ENCODE data around the gene B3GNT4. TPM values are rescaled to one million over a fixed set of nuclear protein-coding genes. Genes with fewer than 3 reads are reported as not detected.
"Not testable (repeated sequence)": the region's sequence is repeated elsewhere in the genome, so short reads cannot be mapped to it uniquely, and the experiment has no call there.

Gene B3GNT4
- polyA plus RNA-seq, 4 donors: 2.2 to 3.8 (median 3.2) TPM

GRCh38 chr12:122185494-122186082, 17.9 kb upstream of the B3GNT4 start:
- DNase-seq (ENCODE audit: low read depth in 4 of 4, low spot score in 3 of 4): no peak

DNA sequence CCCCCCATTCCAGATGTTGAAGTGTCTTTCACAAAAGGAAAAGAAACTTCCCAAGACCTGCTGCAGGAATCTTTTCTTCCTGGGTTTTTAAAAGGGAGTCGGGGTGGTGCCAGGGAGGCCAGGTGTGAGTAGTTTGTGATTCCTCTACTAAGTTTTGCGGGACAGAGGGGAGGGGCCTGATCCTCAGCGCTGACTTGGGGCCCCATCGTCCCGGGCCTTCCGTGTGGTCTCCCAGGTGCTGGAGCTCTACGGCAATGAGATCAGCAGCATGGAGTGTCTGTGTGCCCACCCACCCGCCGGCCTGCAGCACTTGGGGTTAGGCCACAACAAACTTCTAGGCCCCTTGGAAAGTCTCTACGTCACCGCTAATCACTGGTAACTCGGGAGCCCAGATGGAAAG, 16.0 kb upstream of the B3GNT4 start:
- no peak for DNase-seq (ENCODE audit: low read depth in 4 of 4, low spot score in 3 of 4)

- no peak for DNase-seq (ENCODE audit: low read depth in 4 of 4, low spot score in 3 of 4)
Measured at GRCh38 chr12:122189626-122190475, 13.7 kb upstream of the B3GNT4 start.

GRCh38 chr12:122190842-122191668, 12.5 kb upstream of the B3GNT4 start:
- peak in 1 of 4 donors; percentile 25 for DNase-seq (ENCODE audit: low read depth in 4 of 4, low spot score in 3 of 4)

- DNase-seq (ENCODE audit: low read depth in 4 of 4, low spot score in 3 of 4): no peak
Measured at GRCh38 chr12:122192441-122192840, 11.1 kb upstream of the B3GNT4 start.

GRCh38 chr12:122194804-122195203, 8.7 kb upstream of the B3GNT4 start:
- no peak for DNase-seq (ENCODE audit: low read depth in 4 of 4, low spot score in 3 of 4)

GRCh38 chr12:122195405-122195804, 8.1 kb upstream of the B3GNT4 start:
- DNase-seq (ENCODE audit: low read depth in 4 of 4, low spot score in 3 of 4): no peak

DNA sequence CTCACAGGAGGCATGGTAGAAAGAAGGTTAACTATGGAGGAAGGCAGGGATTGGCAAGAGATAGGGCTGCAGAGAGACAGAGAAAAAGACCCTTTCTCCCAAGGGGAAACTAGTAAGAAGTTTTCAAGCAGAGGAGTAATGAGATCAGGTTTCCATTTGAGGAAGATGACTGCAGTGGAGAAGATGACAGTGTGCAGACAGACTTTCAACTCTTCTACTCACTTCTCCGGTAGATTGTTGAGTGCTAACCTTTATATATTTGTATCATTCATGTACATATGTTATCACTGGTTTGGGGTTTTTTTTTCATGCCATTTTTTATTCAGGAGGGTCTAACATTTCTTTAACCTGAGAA, 5.9 kb upstream of the B3GNT4 start:
- no peak for DNase-seq (ENCODE audit: low read depth in 4 of 4, low spot score in 3 of 4)

GRCh38 chr12:122199484-122200355, 3.8 kb upstream of the B3GNT4 start:
- DNase-seq (ENCODE audit: low read depth in 4 of 4, low spot score in 3 of 4): no peak

GRCh38 chr12:122200541-122201175, 2.9 kb upstream of the B3GNT4 start:
- DNase-seq (ENCODE audit: low read depth in 4 of 4, low spot score in 3 of 4): no peak

DNA sequence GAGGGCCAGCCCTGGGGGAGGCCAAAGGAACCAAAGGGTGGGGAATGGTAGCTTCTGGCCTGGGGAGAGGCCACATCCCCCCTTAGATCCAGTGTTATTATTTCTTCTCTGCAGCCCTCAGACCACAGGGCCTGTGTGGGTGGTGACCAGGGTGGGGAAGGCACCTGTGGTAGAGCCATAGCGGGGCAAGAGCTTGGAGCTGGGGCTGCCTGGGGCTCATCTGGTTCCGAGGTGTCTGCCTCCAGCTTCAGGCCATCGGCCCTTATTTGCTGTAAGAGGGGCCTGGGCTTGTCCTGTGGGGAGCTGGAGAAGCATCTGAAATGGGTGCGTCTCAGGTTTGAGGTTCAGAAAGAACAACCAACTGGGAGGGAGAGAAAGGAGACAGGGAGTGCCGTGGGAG, 2.1 kb upstream of the B3GNT4 start:
- DNase-seq (ENCODE audit: low read depth in 4 of 4, low spot score in 3 of 4): no peak

GRCh38 chr12:122202017-122202416, 1.5 kb upstream of the B3GNT4 start:
- DNase-seq (ENCODE audit: low read depth in 4 of 4, low spot score in 3 of 4): no peak

DNA sequence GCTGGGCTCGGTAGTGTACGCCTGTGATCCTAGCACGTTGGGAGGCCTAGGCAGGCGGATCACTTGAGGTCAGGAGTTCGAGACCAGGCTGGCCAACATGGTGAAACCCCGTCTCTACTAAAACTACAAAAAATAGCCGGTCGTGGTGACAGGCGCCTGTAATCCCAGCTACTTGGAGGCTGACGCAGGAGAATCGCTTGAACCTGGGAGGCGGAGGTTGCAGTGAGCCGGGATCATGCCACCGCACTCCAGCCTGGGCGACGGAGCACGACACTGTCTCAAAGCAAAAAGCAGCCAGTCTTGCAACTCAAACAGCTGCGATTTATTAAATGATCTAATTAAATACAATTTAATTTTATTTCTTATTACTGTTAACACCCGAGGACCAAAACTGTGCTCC, 698 bp upstream of the B3GNT4 start:
- DNase-seq (ENCODE audit: low read depth in 4 of 4, low spot score in 3 of 4): not testable (repeated sequence)

DNA sequence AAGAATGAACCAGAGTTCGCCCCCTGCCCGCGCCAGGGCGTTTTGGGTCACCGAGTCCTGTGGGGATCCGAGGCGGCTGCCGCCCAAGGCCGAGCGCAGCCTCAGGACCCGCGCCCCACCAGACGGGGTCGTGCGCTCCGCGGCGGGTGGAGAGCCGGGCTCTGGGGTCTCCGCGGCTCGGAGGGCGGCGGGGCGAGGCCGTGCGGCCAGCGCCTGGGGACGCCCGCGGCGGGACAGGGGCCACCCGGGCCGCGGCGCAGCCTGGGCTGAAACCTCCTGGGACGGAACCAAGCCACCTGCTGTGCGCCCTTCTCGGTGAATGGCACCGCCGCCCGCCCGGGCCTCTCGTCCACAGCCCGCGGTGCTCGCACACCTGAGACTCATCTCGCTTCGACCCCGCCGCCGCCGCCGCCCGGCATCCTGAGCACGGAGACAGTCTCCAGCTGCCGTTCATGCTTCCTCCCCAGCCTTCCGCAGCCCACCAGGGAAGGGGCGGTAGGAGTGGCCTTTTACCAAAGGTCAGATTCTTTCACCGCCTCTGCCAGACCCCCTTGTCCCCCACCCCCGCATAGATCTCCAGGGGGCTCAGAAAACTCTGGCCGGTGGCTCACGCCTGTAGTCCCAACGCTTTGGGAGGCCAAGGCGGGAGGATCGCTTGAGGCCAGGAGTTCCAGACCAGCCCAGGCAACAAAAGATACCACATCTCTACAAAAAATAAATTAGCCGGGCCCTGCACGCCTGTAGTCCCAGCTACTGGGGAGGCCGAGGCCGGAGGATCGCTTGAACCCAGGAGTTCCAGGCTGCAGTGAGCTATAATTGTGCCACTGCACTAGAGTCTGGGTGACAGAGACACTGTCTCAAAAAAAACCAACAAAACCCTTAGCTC, 901 bp downstream of the B3GNT4 start:
- no peak for DNase-seq (ENCODE audit: low read depth in 4 of 4, low spot score in 3 of 4)

DNA sequence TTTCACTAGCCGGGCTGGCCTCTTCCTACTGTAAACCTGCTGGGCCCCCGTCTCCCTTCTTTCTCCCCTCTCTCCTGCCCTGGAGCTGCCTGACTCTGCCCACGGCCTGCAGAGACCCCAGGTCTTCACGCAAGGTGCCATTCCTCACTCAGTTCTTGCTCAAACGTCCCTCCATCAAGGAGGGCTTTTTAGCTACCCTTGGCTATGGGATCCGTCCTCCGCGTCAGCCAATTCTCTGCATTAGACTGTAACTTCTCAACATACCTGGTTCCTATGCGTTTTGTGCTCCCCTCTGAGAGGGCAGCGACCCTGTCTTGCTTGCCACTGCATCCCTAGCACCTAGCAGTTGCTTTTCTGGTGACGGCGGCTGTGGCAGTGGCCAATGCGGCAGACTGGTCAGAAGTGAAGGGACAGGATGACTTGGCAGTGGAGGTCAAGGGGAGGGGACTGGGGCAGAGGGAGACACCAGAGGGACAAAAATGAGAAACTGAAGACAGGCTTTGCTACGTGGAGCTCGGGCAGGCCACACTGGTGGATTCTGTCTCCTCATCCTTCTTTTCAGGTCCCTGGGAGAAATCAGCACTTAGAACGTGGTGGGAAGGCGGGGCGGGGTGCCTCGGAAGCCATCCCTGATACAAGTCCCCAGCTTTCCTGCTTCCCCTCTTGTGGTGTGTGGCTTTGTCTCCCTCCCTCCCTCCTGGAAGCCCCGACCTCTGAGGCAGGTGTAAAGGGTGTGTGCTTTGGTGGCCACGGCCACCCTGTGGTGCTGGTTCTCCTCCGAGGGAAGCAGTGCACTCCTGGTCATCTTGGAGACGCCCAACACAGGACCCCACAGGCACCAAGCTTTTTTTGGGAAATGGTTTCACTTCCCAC, 1.8 kb downstream of the B3GNT4 start:
- no peak for DNase-seq (ENCODE audit: low read depth in 4 of 4, low spot score in 3 of 4)

DNA sequence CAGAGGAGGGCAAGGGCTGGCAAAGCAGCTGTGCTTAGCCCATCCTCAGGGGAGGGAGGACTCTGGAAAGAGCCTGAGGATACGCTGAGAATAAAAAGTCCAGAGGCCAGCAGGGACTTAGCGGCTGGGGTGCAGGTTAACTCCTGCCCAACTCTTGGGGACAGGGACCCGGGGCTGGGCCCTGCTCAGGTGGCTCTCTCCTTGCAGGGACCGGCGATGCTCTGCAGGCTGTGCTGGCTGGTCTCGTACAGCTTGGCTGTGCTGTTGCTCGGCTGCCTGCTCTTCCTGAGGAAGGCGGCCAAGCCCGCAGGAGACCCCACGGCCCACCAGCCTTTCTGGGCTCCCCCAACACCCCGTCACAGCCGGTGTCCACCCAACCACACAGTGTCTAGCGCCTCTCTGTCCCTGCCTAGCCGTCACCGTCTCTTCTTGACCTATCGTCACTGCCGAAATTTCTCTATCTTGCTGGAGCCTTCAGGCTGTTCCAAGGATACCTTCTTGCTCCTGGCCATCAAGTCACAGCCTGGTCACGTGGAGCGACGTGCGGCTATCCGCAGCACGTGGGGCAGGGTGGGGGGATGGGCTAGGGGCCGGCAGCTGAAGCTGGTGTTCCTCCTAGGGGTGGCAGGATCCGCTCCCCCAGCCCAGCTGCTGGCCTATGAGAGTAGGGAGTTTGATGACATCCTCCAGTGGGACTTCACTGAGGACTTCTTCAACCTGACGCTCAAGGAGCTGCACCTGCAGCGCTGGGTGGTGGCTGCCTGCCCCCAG, 2.8 kb downstream of the B3GNT4 start:
- DNase-seq (ENCODE audit: low read depth in 4 of 4, low spot score in 3 of 4): no peak

- no peak for DNase-seq (ENCODE audit: low read depth in 4 of 4, low spot score in 3 of 4)
Measured at GRCh38 chr12:122206976-122207375, 3.5 kb downstream of the B3GNT4 start.
